Spleen (tissue), 7 donors: Measurements from ENCODE around the gene SBK2.
"Not testable (repeated sequence)": the region's sequence is repeated elsewhere in the genome, so short reads cannot be mapped to it uniquely, and the experiment has no call there.

ENCODE experiments used
- CTCF ChIP-seq, 11 experiments: fragments of 200-600 bp in 7 of 11; fragments of 450-650 bp in 4 of 11; sonication (generic) in 4 of 11; IDR thresholded peaks in 8 of 11; conservative IDR thresholded peaks in 3 of 11; 1 replicate in 7 of 11; 2 replicates in 4 of 11; pipeline versions ENCODE4 v1.4.0 to v1.8.0; 2016 to 2021; ENCODE audit warnings: antibody characterized with exemption in 11 of 11, inconsistent platforms in 4 of 11, mild to moderate bottlenecking in 1 of 11
- POLR2A ChIP-seq, 3 donors: fragments of 450-650 bp; IDR thresholded peaks; one replicate each; pipeline ENCODE4 v1.5.1; 2017; ENCODE audit warnings: antibody characterized with exemption in 3 of 3, mild to moderate bottlenecking in 1 of 3
- donor health status: DM: no; HTN: no; CAD: no; lungs with moderate emphysema.
- donor health status: DM: no; HTN: no; CAD: no.
- donor health status: DM: no; HTN: no; CAD: no.

DNA sequence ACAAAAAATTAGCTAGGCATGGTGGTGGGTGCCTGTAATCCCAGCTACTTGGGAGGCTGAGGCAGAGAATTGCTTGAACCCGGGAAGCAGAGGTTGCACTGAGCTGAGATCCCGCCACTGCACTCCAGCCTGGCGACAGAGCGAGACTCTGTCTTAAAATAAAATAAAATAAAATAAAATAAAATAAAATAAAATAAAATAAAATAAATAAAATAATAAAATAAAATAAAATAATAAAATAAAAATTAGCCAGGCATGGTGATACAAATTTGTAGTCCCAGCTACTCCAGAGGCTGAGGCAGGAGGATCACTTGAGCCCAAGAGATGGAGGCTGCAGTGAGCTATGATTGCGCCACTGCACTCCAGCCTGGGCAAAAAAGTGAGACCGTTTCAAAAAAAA lies 37.0 kb upstream of the SBK2 start:
- not testable (repeated sequence) for TF ChIP-seq CTCF (IDR thresholded peaks at IDR 0.05 in 8 of 11, conservative IDR thresholded peaks at IDR 0.05 in 3 of 11); POLR2A (IDR thresholded peaks at IDR 0.05)
